ENCODE results near the gene SRGAP3. TPM values are rescaled to one million over a fixed set of nuclear protein-coding genes. Genes with fewer than 3 reads are reported as not detected.

SRGAP3 gene
- total RNA-seq, 4 donors from 2014 or later: 6.7 to 24.8 (median 19.7) TPM

DNA sequence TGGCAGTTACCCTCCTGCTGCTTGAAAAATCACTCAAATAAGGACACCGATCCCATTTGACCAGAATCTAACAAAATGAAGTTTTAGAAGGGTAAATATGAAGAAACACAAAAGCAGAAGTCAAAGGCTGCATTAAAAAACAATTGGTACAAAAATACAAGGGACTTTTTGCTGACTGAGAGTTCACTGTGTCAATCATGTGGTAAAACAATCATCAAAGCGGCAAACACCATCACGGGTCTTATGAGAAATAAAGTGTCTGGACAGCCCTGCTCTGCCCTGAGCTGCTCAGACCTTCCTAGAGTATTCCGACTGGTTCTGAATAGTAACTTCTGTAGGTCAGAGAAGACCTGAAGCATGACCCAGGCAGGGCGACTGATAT lies 148.9 kb downstream of the SRGAP3 start:
- DNase-seq: no peak

DNA sequence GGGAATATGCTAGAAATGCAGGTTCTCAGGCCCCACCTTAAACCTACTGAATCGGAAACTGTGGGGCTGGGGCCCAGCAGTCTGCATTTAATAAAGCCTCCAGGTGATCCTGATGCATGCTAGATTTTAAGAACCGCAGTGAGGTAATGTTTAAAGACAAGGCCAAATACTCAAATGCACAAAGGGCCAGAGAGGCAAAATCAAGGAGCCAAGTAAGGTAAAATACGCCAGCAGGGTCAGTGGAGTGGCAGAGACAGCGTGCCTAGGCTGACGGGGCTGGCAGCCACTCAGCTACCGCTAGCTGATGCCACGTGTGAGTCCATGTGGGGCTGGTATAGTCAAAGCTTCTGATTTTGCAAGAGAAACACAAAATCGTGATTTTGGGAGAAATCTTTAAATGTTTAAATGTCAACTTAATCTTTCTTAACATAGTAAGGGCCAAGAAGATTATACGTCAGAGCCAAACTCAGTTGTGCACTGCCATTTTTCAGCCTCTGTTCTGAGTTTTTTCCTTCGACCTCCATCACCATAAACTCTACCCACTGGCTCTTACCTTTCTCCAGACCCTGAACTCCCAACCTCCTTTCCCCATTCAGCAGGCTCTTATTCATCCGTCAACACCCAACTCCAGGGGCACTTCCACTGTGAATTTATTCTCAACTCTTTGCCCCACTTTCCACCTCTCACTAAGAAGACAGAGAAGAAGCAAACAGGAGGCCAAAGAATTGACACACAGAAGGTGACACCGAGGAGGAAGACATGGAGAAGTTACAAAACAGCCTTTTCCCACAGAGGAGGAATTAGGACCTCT lies 149.5 kb downstream of the SRGAP3 start:
- H3K4me3 ChIP-seq: no peak overlapping the region
- H3K4me1 ChIP-seq: no peaks in the 10 kb centered on the region
- no peaks in the 10 kb centered on the region for H3K36me3 ChIP-seq
- no peaks in the 10 kb centered on the region for H3K9me3 ChIP-seq
- TF ChIP-seq, protein P1, sequence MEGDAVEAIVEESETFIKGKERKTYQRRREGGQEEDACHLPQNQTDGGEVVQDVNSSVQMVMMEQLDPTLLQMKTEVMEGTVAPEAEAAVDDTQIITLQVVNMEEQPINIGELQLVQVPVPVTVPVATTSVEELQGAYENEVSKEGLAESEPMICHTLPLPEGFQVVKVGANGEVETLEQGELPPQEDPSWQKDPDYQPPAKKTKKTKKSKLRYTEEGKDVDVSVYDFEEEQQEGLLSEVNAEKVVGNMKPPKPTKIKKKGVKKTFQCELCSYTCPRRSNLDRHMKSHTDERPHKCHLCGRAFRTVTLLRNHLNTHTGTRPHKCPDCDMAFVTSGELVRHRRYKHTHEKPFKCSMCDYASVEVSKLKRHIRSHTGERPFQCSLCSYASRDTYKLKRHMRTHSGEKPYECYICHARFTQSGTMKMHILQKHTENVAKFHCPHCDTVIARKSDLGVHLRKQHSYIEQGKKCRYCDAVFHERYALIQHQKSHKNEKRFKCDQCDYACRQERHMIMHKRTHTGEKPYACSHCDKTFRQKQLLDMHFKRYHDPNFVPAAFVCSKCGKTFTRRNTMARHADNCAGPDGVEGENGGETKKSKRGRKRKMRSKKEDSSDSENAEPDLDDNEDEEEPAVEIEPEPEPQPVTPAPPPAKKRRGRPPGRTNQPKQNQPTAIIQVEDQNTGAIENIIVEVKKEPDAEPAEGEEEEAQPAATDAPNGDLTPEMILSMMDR (IDR thresholded peaks at IDR 0.05): no peak
- no peak for DNase-seq
- H3K27ac ChIP-seq: no peak overlapping the region
- H3K27me3 ChIP-seq: no peaks in the 10 kb centered on the region

More for the DNA sequence above, 148.9 kb downstream of the SRGAP3 start:
- Histone ChIP-seq H3K9me3 (no peaks in the 10 kb centered on the region), H3K27ac (no peak overlapping the region), H3K4me3 (no peak overlapping the region), H3K27me3 (no peaks in the 10 kb centered on the region), H3K36me3 (no peaks in the 10 kb centered on the region), H3K4me1 (no peaks in the 10 kb centered on the region)
- TF ChIP-seq, protein P1 (IDR thresholded peaks at IDR 0.05): no peak
- no peak for TF ChIP-seq POLR2A (IDR thresholded peaks at IDR 0.05)

- H3K9me3 ChIP-seq: no peaks in the 10 kb centered on the region
- TF ChIP-seq POLR2A (IDR thresholded peaks at IDR 0.05): no peak
- TF ChIP-seq, protein P1 (IDR thresholded peaks at IDR 0.05): no peak
- no peaks in the 10 kb centered on the region for H3K27me3 ChIP-seq
- H3K27ac ChIP-seq: no peak overlapping the region
- no peaks in the 10 kb centered on the region for H3K36me3 ChIP-seq
- H3K4me3 ChIP-seq: no peak overlapping the region
- no peak for DNase-seq
- H3K4me1 ChIP-seq: no peaks in the 10 kb centered on the region
Observed at GRCh38 chr3:9098716-9099675, 150.4 kb downstream of the SRGAP3 start.

DNA sequence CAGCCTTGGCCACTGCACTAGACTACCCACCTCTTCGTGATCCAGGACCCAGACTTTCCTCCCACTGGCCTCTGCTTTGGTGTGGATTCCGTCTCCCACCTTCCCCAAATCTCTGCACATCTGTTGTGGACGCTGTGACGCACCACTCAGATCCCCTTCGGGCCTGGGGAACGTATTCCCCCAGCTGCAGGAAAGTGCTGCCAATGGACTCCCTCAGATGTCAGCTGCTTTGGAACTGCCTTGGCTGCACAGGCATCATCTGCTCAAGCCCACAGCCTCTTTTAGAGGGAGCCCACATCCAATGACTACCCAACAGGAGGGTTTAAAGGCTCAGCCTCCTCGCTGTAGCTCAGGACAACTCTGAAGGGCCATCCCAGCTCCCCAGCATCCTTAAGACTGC lies 152.0 kb downstream of the SRGAP3 start:
- no peaks in the 10 kb centered on the region for H3K36me3 ChIP-seq
- no peak overlapping the region for H3K4me3 ChIP-seq
- no peaks in the 10 kb centered on the region for H3K27me3 ChIP-seq
- no peak overlapping the region for H3K27ac ChIP-seq
- DNase-seq: no peak
- no peak for TF ChIP-seq POLR2A (IDR thresholded peaks at IDR 0.05)
- TF ChIP-seq, protein P1 (IDR thresholded peaks at IDR 0.05): no peak
- H3K9me3 ChIP-seq: no peaks in the 10 kb centered on the region
- H3K4me1 ChIP-seq: no peaks in the 10 kb centered on the region

DNA sequence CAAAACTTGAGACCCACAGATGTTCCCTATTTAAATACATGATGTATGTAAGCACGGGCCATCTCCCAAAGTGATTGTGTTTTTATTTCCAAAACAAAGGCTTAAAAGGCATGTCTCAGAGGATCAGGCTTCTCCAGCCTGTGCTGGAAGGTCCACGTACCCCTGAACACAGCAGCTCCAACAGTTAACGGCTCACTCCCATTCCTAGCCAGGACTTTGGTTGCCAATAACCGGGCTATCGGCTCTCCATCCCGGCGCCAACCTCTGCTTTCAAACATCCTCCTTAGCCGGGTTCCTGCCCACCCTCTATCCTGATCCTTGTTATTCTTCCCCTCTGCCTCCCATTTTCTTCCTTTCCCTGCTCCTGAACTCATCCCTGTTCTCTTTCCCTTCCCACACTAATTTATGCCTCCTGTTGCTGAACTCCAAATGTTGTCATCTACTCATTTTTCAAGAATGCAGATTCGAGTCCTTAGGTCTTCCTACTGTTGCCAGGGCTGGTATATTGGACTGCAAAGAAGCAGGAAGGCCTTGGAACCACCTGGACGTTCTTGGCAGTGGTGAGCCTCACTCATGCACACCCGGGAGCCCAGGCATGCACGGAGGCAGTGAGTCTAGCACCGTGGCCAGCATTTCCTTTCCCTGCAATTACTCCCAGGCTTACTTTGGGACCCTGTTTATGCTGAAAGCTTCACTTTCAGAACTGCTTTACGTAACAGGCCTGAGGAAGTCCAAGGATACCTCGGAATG lies 157.8 kb downstream of the SRGAP3 start:
- Histone ChIP-seq H3K36me3 (no peaks in the 10 kb centered on the region), H3K27me3 (no peaks in the 10 kb centered on the region), H3K27ac (no peak overlapping the region), H3K4me1 (no peaks in the 10 kb centered on the region), H3K4me3 (no peak overlapping the region), H3K9me3 (no peaks in the 10 kb centered on the region)
- TF ChIP-seq POLR2A (IDR thresholded peaks at IDR 0.05): no peak
- TF ChIP-seq, protein P1 (IDR thresholded peaks at IDR 0.05): no peak
- DNase-seq: no peak
